GM12875 (cell line): ENCODE measurements around the gene RBPJ.

Experiments used
- H3K4me3 ChIP-seq: one replicate; pipeline ENCODE4 v1.5.1; 2011; ENCODE audit warnings: low read depth, low read length, control low read depth
- TF ChIP-seq, protein P1 (sequence below): IDR thresholded peaks from 2 replicates; pipeline ENCODE4 v1.5.1; 2011; ENCODE audit warnings: low read depth, mild to moderate bottlenecking, control low read depth, inconsistent platforms, low read length, moderate library complexity, borderline replicate concordance; ENCODE audit not compliant: insufficient read depth

RBPJ gene

DNA sequence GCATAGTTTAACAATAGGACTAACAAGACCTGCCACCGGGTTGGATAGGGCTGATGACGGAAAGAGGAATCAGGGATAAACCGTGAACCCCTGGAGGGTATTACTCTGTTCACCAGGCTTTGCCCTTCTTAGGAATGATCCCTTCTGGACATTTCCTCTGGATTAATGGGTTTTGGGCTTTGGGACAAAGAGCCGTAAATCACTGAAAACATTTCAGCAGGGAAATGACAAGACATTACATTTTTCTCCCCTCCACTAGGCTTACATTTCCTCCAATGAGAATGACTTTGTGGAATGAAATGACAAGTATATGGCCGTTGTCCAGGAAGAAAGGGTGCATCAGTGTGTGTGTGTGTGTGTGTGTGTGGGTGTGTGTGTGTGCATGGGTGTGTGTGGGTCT is 25.9 kb upstream of the RBPJ start:
- TF ChIP-seq, protein P1, sequence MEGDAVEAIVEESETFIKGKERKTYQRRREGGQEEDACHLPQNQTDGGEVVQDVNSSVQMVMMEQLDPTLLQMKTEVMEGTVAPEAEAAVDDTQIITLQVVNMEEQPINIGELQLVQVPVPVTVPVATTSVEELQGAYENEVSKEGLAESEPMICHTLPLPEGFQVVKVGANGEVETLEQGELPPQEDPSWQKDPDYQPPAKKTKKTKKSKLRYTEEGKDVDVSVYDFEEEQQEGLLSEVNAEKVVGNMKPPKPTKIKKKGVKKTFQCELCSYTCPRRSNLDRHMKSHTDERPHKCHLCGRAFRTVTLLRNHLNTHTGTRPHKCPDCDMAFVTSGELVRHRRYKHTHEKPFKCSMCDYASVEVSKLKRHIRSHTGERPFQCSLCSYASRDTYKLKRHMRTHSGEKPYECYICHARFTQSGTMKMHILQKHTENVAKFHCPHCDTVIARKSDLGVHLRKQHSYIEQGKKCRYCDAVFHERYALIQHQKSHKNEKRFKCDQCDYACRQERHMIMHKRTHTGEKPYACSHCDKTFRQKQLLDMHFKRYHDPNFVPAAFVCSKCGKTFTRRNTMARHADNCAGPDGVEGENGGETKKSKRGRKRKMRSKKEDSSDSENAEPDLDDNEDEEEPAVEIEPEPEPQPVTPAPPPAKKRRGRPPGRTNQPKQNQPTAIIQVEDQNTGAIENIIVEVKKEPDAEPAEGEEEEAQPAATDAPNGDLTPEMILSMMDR = no peak
- no peak overlapping the region for H3K4me3 ChIP-seq

DNA sequence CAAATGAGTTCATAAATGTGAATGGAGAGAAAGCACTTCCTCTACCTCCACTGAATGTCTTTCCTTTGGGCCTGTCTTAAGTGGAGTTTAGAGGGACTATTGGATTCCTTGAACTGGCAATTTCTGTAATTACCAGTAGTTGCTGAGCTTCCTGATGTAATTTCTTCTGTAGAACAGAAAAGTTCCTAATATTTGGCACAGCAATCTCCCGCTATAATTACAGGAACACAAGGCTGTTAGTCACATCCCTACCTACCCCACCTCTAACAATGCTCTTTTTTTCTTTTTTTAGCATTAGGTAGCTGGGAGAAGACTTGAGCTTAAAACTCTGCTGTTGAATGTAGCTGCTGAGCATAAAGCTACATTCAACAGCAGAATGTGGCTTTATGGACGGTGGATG is 24.8 kb upstream of the RBPJ start:
- TF ChIP-seq, protein P1 = no peak
- no peak overlapping the region for H3K4me3 ChIP-seq

DNA sequence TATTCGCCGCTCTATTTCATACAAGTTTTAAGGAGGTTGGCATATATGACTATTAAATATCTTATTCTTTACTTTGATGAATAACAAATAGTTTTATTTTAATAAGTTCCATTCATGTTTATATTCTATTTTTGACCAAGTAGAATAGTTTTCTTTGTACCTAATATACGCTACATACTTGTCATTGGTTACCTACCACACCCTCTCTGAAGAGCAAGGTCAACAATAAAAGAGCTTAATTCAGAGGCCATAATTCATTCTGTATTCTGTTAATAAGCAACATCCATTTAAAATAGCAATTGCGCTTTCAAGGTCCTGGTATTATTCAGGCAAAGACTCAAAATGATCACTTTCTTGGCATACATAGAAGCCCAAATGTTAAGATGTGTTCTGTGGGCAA is 24.3 kb upstream of the RBPJ start:
- TF ChIP-seq, protein P1 = no peak
- no peak overlapping the region for H3K4me3 ChIP-seq

DNA sequence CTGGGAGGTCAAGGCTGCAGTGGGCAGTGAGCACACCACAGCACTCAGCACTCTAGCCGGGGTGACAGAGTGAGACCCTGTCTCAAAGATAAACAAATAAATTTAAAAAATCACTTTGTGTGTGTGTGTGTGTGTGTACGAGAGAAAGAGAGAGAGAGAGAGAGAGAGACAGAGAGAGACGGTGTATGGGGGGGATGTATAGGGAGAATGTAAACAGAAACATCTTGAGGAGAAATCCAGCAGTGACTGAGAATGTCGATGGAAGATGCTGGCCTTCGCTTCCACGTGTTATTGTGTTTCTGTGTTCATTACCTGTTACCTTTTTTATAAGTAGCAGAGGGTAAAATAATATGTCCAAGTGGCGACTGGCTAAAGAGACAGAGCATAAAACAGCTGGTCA is 23.6 kb upstream of the RBPJ start:
- TF ChIP-seq, protein P1 = no peak
- no peak overlapping the region for H3K4me3 ChIP-seq

DNA sequence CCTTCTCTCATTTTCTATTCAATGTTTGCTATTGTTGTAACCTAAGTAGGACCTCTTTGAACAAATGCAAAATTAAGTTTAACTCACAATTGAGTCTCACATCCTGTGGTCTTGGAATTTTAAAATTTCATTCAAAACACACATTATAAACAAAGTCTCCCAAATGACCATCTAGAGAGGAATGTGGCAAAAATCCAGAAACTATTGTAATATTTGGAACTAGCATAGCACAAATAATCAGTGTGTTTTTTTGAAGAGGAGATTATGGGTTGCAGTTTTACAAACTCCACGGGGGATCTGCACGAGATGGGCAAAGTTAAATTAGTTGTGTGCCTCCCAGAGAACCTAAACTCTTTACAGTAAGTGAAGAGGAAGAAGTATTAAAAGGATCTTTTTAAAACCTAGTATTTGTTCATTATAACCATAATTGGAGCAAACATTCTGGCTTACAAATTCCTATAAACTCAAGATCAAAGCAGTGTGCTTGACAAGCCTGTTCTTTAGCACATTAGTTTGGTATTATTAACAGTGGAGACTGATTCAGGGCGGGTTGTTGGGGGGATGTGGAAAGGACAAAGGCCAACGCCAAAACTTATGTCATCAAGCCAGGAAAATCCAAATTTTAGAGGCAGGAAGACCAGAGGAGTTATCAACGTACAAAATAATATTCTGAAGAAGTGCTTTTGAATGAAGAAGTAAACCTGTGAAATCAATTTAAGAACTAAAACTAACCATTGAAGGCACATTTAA is 22.4 kb upstream of the RBPJ start:
- H3K4me3 ChIP-seq = no peak overlapping the region
- TF ChIP-seq, protein P1 = no peak

DNA sequence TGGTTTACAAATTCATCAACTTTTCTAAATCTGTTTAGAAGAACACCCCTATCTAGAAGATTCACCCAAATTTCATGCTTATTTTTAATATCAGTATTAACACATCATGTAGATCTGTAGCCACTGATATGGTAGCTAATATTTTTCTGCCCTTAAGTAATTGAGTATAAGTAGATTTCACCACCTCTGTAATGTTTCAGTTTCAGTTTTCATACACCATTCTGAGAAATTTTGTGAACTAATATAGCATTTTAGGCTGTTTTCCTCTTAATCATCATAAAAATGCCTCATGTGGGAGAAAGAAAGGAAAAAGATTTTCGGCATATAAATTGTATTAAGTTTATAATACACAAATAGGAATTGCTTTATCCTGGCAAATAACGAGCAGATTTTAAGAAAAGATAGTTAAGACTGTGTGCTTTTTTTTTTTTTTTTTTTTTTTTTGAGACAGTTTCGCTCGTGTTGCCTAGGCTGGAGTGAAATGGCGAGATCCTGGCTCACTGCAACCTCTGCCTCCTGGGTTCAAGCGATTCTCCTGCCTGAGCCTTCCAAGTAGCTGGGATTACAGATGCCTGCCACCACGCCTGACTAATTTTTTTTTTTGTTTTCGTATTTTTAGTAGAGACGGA is 21.4 kb upstream of the RBPJ start:
- TF ChIP-seq, protein P1 = no peak

More for the DNA sequence above, 21.4 kb upstream of the RBPJ start:
- no peak overlapping the region for H3K4me3 ChIP-seq
